CD4-positive, alpha-beta T cell (primary cell): ENCODE measurements around the gene ENDOG. TPM values are rescaled to one million over a fixed set of nuclear protein-coding genes. Genes with fewer than 3 reads are reported as not detected.
"Not testable (repeated sequence)": the region's sequence is repeated elsewhere in the genome, so short reads cannot be mapped to it uniquely, and the experiment has no call there.

Experiments
- ATAC-seq: fragments of 200-7000 bp; cut with Tn5 transposase; one replicate; pipeline ENCODE4 v1.10.0; 2022; ENCODE audit warnings: mild to moderate bottlenecking; ENCODE audit not compliant: poor library complexity
- CTCF ChIA-PET: fragments of 350-600 bp; sonication (Branson Sonifier 250); formaldehyde crosslinking; loops from one replicate; lab custom pipeline; 2021; ENCODE audit warnings: antibody characterized with exemption, inconsistent platforms; lab: Charles Lee
- POLR2A ChIA-PET: fragments of 350-600 bp; sonication (Branson Sonifier 250); formaldehyde crosslinking; loops from one replicate; lab custom pipeline; 2021; ENCODE audit warnings: antibody characterized with exemption, inconsistent platforms; lab: Charles Lee
- DNase-seq, 14 experiments: peaks; one replicate each; pipeline ENCODE4 v3.0.0-alpha.2; 2013 to 2020; ENCODE audit warnings: mixed read lengths in 2 of 14
- H3K27ac ChIP-seq, 2 donors: one replicate each; pipeline versions ENCODE4 v1.5.1 to v1.7.0; 2013; ENCODE audit warnings: low read length in 2 of 2, low read depth in 1 of 2, mild to moderate bottlenecking in 1 of 2
- H3K27me3 ChIP-seq, 2 experiments: 1 replicate in 1 of 2; 2 replicates in 1 of 2; pipeline versions ENCODE4 v1.6.1 to v1.7.0; 2013; ENCODE audit warnings: low read length in 2 of 2, control low read depth in 1 of 2, mild to moderate bottlenecking in 1 of 2, moderate library complexity in 1 of 2; ENCODE audit not compliant: insufficient read depth in 2 of 2, control insufficient read depth in 1 of 2
- H3K36me3 ChIP-seq: one replicate; pipeline ENCODE4 v1.6.1; 2013; ENCODE audit warnings: low read length, control low read depth; ENCODE audit not compliant: insufficient read depth
- H3K4me1 ChIP-seq: one replicate; pipeline ENCODE4 v1.6.1; 2013; ENCODE audit warnings: low read length, control low read depth; ENCODE audit not compliant: insufficient read depth
- H3K4me3 ChIP-seq: one replicate; pipeline ENCODE4 v1.5.1; 2013; ENCODE audit warnings: mild to moderate bottlenecking, low read length, moderate library complexity
- H3K9me3 ChIP-seq, 2 experiments: 1 replicate in 1 of 2; 2 replicates in 1 of 2; pipeline versions ENCODE4 v1.6.1 to v1.7.0; 2013; ENCODE audit warnings: low read length in 2 of 2, mild to moderate bottlenecking in 2 of 2, control low read depth in 1 of 2, moderate library complexity in 1 of 2; ENCODE audit not compliant: control insufficient read depth in 1 of 2, insufficient read depth in 1 of 2
- H3K27ac Mint-ChIP-seq: one replicate; pipeline ENCODE4 v1.8.0; 2020; ENCODE audit warnings: mixed read lengths
- H3K27me3 Mint-ChIP-seq: one replicate; pipeline ENCODE4 v1.8.0; 2021; ENCODE audit warnings: mixed read lengths
- H3K36me3 Mint-ChIP-seq: one replicate; pipeline ENCODE4 v1.8.0; 2021; ENCODE audit warnings: low read depth, mixed read lengths
- H3K4me1 Mint-ChIP-seq: one replicate; pipeline ENCODE4 v1.8.0; 2021; ENCODE audit warnings: low read depth, mixed read lengths
- H3K4me3 Mint-ChIP-seq: one replicate; pipeline ENCODE4 v1.8.0; 2020; ENCODE audit warnings: mild to moderate bottlenecking, mixed read lengths
- H3K9me3 Mint-ChIP-seq: one replicate; pipeline ENCODE4 v1.8.0; 2020; ENCODE audit warnings: mixed read lengths
- intact Hi-C, 2 experiments: fragments of 100-400 bp; cut with DNase I in 1 of 2; cut with micrococcal nuclease in 1 of 2; formaldehyde crosslinking; loops; one replicate each; pipeline versions ENCODE4 v1.15.1 to v1.9.0; 2023 to 2025; cut with DNase I, micrococcal nuclease
- total RNA-seq, 174 experiments: library from RNA in 2 of 174; stranded (reverse) in 2 of 174; gene quantifications; one replicate each; pipeline ENCODE4 v1.2.3 and lab custom pipeline; 2021 to 2026
- TF ChIP-seq, protein P1 (sequence below): fragments of 200-600 bp; IDR thresholded peaks from one replicate; pipeline ENCODE4 v1.8.0; 2022; ENCODE audit warnings: antibody characterized with exemption, mild to moderate bottlenecking

ENDOG gene
- total RNA-seq, 2 experiments from 2014 or later: 3.2 to 3.7 TPM

DNA sequence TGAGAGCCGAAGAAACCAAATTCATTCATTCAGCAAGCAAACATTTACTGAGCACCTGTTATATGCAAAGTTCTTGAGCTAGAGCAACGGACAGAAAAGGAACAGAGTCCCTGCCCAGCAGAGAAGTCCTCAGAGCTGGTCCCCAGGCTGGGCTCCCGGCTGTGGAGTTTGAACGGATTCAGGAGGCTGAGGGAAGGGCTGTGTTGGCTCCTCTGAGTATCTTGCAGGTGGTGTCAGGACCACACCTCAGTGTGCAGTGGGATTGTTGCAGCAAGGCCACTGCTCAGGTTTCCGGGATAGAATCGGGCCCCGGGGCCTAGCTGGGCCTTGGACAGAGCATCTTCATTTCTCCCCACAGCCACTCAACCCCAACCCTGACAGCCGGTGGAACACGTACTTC lies 26.2 kb upstream of the ENDOG start:
- ChIA-PET CTCF (no interaction called here), POLR2A (interaction anchor here (1.2 kb wide), 1 partner anchor 26 kb away, joined by 3 read pairs; no protein-coding TSS in a partner anchor)
- Mint-ChIP-seq H3K4me1 (peaks cover 19% of the 10 kb centered on the region), H3K27ac (no peak overlapping the region), H3K4me3 (no peak overlapping the region), H3K36me3 (peaks cover 57% of the 10 kb centered on the region), H3K27me3 (no peaks in the 10 kb centered on the region), H3K9me3 (no peaks in the 10 kb centered on the region)
- DNase-seq (no peak), ATAC-seq (no peak)
- intact Hi-C loops: no loop called here
- Histone ChIP-seq H3K4me1 (peaks cover 13% of the 10 kb centered on the region), H3K36me3 (peaks cover 53% of the 10 kb centered on the region), H3K9me3 (no peaks in the 10 kb centered on the region), H3K4me3 (no peak overlapping the region), H3K27ac (no peak overlapping the region), H3K27me3 (no peaks in the 10 kb centered on the region)
- TF ChIP-seq, protein P1, sequence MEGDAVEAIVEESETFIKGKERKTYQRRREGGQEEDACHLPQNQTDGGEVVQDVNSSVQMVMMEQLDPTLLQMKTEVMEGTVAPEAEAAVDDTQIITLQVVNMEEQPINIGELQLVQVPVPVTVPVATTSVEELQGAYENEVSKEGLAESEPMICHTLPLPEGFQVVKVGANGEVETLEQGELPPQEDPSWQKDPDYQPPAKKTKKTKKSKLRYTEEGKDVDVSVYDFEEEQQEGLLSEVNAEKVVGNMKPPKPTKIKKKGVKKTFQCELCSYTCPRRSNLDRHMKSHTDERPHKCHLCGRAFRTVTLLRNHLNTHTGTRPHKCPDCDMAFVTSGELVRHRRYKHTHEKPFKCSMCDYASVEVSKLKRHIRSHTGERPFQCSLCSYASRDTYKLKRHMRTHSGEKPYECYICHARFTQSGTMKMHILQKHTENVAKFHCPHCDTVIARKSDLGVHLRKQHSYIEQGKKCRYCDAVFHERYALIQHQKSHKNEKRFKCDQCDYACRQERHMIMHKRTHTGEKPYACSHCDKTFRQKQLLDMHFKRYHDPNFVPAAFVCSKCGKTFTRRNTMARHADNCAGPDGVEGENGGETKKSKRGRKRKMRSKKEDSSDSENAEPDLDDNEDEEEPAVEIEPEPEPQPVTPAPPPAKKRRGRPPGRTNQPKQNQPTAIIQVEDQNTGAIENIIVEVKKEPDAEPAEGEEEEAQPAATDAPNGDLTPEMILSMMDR: no peak

DNA sequence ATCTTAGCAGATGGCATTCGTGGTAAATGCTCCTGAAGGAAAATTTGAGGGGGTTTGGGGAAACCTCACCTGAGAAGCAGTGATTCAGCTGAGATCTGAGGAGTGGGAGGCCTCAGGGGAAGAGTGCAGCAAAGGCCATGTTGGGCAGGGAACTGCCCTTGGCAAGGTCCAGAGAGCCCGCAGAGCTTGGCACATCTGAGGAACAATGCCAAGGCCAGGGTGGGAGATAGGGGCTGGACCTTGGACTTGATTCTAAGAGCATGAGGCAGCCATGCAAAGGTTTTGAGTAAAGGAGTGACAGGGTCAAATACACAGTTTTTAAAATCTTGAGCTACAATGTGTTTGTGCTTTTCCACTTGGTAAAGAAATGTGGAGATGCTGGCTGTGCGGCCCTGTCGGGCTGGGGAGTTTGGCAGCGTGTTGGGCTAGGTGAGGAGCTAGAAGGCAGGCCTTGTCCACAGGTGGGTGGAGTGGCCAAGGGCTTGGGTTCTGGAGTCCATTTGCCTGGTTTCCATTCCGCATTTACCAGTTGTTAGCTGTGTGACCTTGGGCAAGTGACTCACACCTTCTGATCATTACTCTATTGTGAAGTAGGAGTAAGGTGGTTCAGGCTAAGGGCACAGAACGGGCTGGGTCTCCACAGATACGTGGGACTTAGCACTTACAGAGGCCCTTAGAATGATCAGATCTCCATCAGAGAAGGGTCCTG lies 25.2 kb upstream of the ENDOG start:
- no peaks in the 10 kb centered on the region for H3K27me3 ChIP-seq
- no peaks in the 10 kb centered on the region for H3K27me3 Mint-ChIP-seq
- no peak overlapping the region for H3K27ac ChIP-seq
- H3K4me3 Mint-ChIP-seq: no peak overlapping the region
- ChIA-PET POLR2A (no interaction called here), CTCF (no interaction called here)
- H3K4me1 ChIP-seq: peaks cover 5% of the 10 kb centered on the region
- DNase-seq (no peak), ATAC-seq (no peak)
- peaks cover 13% of the 10 kb centered on the region for H3K4me1 Mint-ChIP-seq
- peaks cover 67% of the 10 kb centered on the region for H3K36me3 Mint-ChIP-seq
- TF ChIP-seq, protein P1: no peak
- H3K9me3 ChIP-seq: no peaks in the 10 kb centered on the region
- peaks cover 60% of the 10 kb centered on the region for H3K36me3 ChIP-seq
- H3K9me3 Mint-ChIP-seq: no peaks in the 10 kb centered on the region
- no peak overlapping the region for H3K4me3 ChIP-seq
- intact Hi-C loops: no loop called here
- no peak overlapping the region for H3K27ac Mint-ChIP-seq

DNA sequence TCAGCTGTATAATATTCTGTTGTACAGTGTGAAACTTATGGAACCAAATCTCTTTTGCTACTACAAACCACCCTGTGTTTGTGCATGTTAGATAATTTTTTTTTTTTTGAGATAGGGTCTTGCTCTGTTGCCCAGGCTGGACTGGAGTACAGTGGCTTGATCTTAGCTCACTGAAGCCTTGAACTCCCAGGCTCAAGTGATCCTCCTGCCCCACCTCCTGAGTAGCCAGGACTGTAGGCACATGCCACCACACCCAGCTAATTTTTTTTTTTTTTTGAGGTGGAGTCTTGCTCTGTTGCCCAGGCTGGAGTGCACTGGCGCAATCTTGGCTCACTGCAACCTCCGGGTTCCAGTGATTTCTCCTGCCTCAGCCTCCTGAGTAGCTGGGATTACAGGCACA lies 23.3 kb upstream of the ENDOG start:
- H3K4me1 ChIP-seq, H3K4me1 Mint-ChIP-seq, H3K9me3 Mint-ChIP-seq, H3K27ac ChIP-seq, H3K9me3 ChIP-seq, intact Hi-C loops, H3K27ac Mint-ChIP-seq, H3K27me3 Mint-ChIP-seq, H3K4me3 ChIP-seq, DNase-seq, H3K4me3 Mint-ChIP-seq, H3K27me3 ChIP-seq, ATAC-seq: not testable (repeated sequence)
- ChIA-PET POLR2A (interaction anchor here (0.6 to 0.7 kb wide), 3 partner anchors 157 to 179 kb away, joined by 3 to 5 read pairs (median 4); no protein-coding TSS in a partner anchor), CTCF (interaction anchor here (0.6 kb wide), 1 partner anchor 70 kb away, joined by 3 read pairs; no protein-coding TSS in a partner anchor)
- H3K36me3 Mint-ChIP-seq: peaks cover 76% of the 10 kb centered on the region
- peaks cover 70% of the 10 kb centered on the region for H3K36me3 ChIP-seq
